ENCODE measurements around the gene AKR1E2. TPM values are rescaled to one million over a fixed set of nuclear protein-coding genes. Genes with fewer than 3 reads are reported as not detected.

AKR1E2 gene
- 6.5 and 13.9 TPM in 2 replicates for total RNA-seq

DNA sequence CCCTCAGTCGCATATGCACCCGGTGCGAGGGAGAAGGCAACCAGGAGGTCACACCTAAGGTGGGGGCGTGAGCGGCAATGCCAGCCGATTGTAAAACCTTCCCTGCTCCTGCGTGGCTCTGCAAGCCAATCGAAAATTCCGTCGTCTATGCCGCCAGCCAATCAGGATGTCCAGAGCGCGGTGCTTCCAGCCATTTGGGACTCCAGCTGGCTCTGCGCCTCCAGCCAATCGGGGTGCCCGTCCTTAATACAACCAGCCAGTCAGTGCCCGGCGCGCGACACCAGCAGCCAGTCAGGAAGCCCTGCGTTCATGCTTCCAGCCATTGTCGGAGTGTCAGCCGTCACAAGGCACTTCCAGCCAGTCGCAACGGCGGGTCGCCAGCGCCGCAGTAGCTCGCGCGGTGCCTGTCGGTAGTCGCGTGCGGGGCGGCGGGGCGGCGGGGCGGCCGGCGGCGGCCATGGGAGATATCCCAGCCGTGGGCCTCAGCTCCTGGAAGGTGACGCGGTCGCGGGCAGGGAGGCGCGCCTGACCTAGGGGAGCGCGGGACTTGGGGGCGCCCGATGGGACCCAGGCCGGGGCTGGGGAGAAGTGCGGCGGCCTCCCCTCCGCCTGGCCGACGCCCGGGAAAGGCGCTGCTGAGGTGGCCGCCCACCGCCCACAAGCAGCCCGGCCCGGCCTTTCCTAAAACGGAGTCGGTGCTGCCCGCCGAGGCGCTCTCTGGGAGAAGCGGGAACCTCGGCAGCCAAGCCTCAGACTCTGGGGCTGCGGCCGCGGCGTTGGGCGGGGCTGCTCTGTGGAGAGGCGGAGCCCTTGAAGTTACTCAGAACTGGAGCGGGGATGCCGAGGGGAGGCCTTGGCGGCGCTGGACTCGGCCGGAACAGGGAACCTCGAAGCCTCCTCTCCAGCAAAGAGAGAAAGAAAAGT, at the start of gene AKR1E2:
Gene AKR1E2 (plus strand): TSS at position 340 of the 924 bp plus-strand sequence. CDS start 118 bp downstream, at position 458.

Other genes starting within 250 kb of the AKR1E2 start
- gene AKR1C1, start 137.2 kb downstream of the AKR1E2 start, total RNA-seq = 218 and 321 TPM in 2 replicates
- 13.5 and 239 TPM in 2 replicates for gene AKR1C2, start 177.7 kb downstream of the AKR1E2 start, total RNA-seq